ENCODE measurements around the gene IL22RA1. TPM values are rescaled to one million over a fixed set of nuclear protein-coding genes. Genes with fewer than 3 reads are reported as not detected.

Gene IL22RA1
- 3.5 to 4.9 TPM (median 4.1 TPM) in 5 replicates for total RNA-seq (2022; extraction: Qiagen RNA extraction; ENCODE audit: low read depth)

DNA sequence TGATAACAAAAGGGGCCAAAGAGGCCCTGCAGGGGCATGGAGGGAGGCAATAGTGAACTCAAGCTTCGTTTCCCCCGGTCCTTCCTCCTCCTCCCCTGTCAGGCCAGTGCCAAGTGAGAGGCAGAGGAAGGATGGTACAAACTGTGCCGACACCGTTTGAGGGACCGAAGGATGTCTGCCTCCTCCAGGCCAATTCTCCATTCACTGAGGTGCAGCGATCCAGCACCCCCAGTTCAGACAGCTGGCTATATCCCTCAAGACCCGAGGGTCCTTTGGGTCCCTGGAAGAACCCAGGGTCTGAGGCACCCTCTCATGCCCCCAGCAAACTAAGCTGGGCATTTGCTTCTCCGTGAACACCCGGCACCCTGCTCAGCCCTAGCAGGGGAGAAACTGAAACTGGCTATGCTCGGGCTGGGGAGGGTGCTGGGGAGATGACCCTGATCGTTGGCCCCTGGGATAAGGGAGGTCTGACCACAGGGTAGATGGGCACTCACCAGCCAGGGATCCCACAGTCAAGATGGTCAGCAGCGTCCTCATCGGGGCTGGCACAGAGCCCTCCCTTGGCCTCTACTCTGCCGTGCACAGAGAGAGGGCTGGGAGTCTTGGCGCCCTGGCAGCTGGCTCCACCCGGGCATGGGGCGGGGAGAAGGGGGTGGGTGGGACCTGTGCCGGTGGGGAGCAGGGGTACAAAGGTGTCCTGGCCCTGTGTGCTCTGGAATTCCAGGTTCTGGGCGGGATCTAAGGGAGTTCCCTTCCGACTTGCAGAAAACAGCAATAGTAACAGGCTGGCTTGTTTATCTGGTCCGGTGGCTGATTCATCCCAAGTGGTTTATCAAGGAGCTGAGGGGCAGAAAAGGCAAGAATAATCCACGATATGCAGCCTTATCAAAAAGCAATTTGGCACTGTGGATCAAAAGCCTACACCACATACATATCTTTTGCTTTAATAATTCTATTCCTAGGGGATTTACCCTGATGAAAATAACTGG lies at the start of gene IL22RA1:
TSS of gene IL22RA1 (minus strand) at position 595 of the 989 bp plus-strand sequence. CDS start at position 537, 58 bp downstream.

DNA sequence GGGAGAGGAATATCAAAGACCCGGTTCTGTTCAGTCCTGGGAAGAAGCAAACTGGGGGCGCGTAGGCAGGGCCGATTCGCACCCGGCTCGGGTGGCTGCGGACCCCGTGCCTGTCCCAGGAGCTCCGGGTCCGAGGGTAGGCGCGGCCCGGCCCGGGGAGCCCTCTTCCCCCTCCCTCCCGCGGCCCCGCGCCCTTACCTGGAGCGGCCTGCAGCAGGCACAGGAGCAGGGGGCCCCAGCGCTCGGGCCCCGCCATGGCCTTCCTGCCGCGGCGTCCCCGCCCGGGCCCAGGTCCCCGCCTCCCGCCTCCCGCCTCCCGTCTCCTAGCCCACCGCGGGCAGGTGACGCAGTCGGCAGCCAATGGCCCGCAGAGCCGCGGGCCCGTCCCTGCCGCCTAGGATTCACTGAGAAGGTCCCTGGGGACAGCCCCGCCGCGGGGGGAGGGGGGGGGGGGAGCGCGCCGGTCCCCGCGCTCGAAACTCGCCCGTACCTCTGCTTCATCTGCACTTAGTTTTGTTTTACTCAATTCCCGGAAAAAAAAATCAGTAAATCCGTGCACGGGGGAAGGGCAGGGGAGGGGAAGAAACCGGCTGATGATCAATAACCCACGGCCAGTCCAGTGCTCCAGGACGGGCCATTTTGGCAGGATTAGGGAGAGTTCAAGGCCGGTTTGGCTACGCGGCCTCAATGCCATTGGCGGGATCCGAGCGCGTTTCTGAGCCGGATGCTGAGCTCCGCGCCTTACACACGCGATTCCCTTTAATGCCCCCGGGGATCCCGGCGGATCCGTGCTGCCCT lies 44.3 kb upstream of the IL22RA1 start, which contains the start of gene IFNLR1:
TSS of gene IFNLR1 (minus strand) at position 297 of the 798 bp plus-strand sequence. CDS start at position 256, 41 bp downstream.

GRCh38 chr1:24111996-24112779 lies 30.8 kb downstream of the IL22RA1 start, which contains the start of gene MYOM3:
Gene MYOM3, minus strand, starts transcription at chr1:24112135. Its CDS starts 3,499 bp downstream, at chr1:24108636.

Other genes with a start within 250 kb of the IL22RA1 start
- not detected in 5 replicates for gene CNR2, start 229.8 kb downstream of the IL22RA1 start, total RNA-seq (2022; extraction: Qiagen RNA extraction; ENCODE audit: low read depth)
- 26.3 to 37.8 TPM (median 29.2 TPM) in 5 replicates for gene PNRC2, start 183.3 kb downstream of the IL22RA1 start, total RNA-seq (2022; extraction: Qiagen RNA extraction; ENCODE audit: low read depth)
- 79.8 to 90.0 TPM (median 81.8 TPM) in 5 replicates for gene SRSF10, start 162.8 kb downstream of the IL22RA1 start, total RNA-seq (2022; extraction: Qiagen RNA extraction; ENCODE audit: low read depth)
- 5.5 to 7.5 TPM (median 6.2 TPM) in 5 replicates for gene MYOM3, start 31.0 kb downstream of the IL22RA1 start, total RNA-seq (2022; extraction: Qiagen RNA extraction; ENCODE audit: low read depth)
- gene IFNLR1, start 44.1 kb upstream of the IL22RA1 start, total RNA-seq (2022; extraction: Qiagen RNA extraction; ENCODE audit: low read depth), result 0.73 to 1.6 TPM (median 1.1 TPM) in 5 replicates
- gene GRHL3, start 176.2 kb upstream of the IL22RA1 start, total RNA-seq (2022; extraction: Qiagen RNA extraction; ENCODE audit: low read depth), result 0.50 to 0.66 TPM (median 0.54 TPM) in 5 replicates

Data from A549 treated with CpdA at 1 μM for 4 hours (cell line).